WI38 (cell line): ENCODE measurements around the gene METTL16.
"Not testable (repeated sequence)": the region's sequence is repeated elsewhere in the genome, so short reads cannot be mapped to it uniquely, and the experiment has no call there.

ENCODE experiments used
- H3K4me3 ChIP-seq: 2 replicates; pipeline ENCODE4 v1.5.1; 2011; ENCODE audit warnings: low read depth, mild to moderate bottlenecking, control low read depth, low read length
- TF ChIP-seq, protein P1 (sequence below): IDR thresholded peaks from 2 replicates; pipeline ENCODE4 v1.5.1; 2012; ENCODE audit warnings: low read depth, mild to moderate bottlenecking, control low read depth, low read length

METTL16 gene

DNA sequence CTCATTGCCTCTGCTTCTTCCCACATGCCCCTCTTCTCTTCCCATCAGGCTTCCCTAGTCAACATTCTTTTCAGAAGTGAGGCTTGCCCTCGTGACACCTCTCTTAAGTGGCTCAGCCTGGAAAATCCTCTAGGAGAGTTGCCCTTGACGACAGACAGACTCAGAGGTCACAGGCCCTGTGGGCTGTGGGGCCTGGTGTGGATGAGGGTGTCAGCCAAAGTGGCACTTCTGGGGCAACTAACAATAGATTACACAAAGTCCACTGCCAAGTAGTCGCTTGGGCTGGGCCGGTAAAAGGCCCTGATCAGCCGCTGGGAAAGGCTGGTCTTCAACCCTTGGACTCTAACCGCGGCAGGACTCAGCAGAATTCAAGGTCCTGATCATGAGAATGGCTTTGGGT lies 33.7 kb upstream of the METTL16 start:
- TF ChIP-seq, protein P1, sequence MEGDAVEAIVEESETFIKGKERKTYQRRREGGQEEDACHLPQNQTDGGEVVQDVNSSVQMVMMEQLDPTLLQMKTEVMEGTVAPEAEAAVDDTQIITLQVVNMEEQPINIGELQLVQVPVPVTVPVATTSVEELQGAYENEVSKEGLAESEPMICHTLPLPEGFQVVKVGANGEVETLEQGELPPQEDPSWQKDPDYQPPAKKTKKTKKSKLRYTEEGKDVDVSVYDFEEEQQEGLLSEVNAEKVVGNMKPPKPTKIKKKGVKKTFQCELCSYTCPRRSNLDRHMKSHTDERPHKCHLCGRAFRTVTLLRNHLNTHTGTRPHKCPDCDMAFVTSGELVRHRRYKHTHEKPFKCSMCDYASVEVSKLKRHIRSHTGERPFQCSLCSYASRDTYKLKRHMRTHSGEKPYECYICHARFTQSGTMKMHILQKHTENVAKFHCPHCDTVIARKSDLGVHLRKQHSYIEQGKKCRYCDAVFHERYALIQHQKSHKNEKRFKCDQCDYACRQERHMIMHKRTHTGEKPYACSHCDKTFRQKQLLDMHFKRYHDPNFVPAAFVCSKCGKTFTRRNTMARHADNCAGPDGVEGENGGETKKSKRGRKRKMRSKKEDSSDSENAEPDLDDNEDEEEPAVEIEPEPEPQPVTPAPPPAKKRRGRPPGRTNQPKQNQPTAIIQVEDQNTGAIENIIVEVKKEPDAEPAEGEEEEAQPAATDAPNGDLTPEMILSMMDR: no peak
- no peak overlapping the region for H3K4me3 ChIP-seq

DNA sequence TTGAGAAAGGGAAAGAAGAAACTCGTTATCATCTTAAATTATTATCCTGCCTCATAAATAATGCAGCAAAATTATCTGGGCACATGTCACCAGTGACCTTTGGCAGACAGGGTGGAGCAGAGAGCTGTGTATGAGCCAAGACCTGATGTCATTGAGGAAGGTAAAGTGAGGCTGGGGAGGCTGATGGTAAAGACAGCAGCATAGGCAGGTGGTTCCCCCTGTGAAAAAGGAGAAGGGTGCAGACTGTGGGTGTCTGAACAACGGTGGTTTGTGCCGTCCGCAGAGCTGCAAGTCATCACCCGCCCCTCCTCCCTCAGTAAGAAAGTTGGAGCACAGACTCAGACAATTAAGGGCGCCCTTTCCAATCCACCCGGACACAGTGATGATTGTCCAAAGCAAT lies 30.8 kb upstream of the METTL16 start:
- H3K4me3 ChIP-seq: no peak overlapping the region
- TF ChIP-seq, protein P1: no peak

DNA sequence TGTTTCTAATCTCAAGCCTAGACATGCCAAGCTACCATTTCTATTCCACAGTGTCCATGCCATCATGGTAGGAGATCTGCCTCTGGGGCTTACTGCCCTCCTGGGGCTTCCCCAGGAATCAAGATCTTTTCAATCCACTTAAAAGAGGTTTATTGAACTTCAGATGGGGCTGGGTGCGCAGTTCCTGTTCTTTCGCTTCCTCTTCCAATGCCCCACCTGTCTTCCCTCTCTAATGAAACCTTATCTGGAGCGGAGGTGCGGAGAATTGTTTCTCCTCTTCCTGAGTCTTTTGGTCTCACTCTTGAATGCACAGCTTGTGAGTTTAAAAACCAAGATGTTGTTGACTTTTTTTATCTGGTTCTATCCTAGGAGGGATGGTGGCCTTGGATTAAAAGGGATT lies 30.4 kb upstream of the METTL16 start:
- TF ChIP-seq, protein P1: no peak
- H3K4me3 ChIP-seq: no peak overlapping the region

DNA sequence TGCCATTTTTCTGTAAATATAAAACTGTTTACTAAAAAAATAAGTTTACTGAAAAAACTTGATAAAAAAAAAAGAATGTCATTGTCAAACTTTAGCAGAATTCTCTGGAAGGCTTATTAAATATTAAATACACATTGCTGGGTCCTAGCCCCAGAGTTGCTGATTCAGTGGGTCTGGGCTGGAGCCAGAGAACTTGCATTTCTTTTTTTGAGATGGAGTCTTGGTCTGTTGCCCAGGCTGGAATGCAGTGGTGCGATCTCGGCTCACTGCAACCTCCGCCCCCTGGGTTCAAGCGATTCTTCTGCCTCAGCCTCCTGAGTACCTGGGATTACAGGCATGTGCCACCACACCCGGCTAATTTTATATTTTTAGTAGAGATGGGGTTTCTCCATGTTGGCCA lies 25.9 kb upstream of the METTL16 start:
- not testable (repeated sequence) for H3K4me3 ChIP-seq

DNA sequence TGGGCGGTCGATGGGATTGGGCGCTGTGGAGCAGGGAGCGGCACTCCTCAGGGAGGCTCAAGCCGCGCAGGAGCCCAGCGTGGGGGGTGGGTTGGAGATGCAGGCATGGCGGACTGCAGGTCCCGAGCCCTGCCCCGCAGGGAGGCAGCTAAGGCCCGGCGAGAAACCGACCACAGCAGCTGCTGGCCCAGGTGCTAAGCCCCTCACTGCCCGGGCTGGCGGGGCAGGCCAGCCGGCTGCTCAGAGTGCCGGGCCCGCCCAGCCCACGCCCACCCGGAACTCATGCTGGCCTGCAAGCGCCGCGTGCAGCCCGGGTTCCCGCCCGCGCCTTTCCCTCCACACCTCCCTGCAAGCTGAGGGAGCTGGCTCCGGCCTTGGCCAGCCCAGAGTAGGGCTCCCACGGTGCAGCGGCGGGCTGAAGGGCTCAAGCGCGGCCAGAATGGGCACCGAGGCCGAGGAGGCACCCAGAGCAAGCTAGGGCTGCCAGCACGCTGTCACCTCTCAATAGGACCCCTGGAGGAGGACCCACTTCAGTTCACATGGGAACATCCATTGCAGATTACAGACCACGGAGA lies 20.5 kb upstream of the METTL16 start:
- TF ChIP-seq, protein P1: no peak
- no peak overlapping the region for H3K4me3 ChIP-seq

DNA sequence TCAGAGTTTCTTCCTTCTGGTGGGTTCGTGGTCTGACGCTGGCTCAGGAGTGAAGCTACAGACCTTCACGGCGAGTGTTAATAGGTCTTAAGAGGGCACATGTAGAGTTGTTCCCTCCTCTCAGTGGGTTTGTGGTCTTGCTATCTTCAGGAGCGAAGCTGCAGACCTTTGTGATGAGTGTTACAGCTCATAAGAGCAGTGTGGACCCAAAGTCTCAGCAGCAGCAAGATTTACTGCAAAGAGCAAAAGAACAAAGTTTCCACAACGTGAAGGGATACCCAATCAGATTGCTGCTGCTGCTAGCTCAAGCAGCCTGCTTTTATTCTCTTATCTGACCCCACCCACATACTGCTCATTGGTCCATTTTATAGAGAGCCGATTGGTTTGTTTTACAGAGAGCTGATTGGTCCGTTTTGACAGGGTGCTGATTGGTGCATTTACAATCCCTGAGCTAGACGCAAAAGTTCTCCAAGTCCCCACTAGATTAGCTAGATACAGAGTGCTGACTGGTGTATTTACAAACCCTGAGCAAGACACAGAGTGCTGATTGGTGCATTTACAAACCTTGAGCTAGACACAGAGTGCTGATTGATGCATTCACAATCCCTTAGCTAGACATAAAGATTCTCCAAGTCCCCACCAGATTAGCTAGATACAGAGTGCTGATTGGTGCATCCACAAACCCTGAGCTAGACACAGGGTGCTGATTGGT lies 19.7 kb upstream of the METTL16 start:
- H3K4me3 ChIP-seq: not testable (repeated sequence)

DNA sequence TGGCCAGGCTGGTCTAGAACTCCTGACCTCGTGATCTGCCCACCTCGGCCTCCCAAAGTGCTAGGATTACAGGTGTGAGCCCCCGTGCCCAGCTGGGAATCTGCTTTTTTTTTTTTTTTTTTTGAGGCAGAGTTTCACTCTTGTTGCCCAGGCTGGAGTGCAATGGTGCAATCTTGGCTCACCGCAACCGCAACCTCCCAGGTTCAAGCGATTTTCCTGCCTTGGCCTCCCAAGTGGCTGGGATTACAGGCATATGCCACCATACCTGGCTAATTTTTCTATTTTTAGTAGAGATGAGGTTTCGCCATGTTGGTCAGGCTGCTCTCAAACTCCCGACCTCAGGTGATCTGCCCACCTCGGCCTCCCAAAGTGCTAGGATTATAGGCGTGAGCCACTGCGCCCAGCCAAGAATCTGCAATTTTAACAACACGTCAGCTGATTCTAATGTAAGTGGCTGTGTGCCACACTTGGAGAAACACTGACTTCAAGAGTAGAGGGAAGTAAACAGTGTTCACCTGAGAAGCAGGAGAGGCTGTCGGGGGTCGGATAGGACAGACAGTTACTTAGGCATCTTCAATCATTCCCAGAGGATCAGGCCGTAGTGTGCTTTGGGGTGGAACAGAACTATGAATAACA lies 10.2 kb upstream of the METTL16 start:
- H3K4me3 ChIP-seq: not testable (repeated sequence)

DNA sequence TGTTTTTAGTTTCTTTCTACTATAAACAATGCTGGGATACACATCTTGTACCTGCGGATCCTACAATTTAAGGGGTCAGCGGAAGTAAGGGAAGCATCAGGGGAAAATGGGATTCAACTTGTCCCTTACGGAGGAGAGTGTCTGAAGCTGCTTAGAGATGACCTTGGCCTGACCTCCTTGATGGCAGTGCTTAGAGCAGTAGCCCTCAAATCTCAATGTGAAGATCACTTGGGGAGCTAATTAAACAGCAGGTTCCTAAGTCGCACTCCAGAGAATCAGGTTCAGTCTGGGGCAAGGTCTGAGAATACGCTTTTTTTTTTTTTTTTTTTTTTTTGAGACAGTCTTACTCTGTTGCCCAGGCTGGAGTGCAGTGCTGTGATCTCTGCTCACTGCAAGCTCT lies 9.6 kb upstream of the METTL16 start:
- TF ChIP-seq, protein P1: no peak
- no peak overlapping the region for H3K4me3 ChIP-seq

DNA sequence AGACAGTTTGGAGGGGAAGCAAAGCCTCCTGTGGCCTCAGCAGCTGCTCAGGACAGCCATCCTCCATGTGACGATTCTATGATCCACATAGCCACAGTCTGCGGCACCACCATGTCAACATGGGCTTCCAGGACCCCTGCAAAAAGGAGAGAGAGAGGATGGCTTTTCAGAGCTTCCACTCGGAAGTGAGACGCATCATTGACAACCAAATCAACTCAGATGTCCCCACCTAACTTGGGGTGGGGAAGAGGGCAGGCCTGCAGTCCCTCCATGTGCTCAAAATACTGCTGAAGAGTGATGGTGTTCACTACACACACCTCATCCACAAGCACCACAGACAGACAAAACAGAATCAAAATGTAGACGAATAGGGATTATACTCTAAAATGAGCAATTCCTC lies 5.9 kb upstream of the METTL16 start:
- H3K4me3 ChIP-seq: no peak overlapping the region
- TF ChIP-seq, protein P1: no peak
